ENCODE results near the gene MEA1. TPM values are rescaled to one million over a fixed set of nuclear protein-coding genes. Genes with fewer than 3 reads are reported as not detected.

Gene MEA1
- polyA plus RNA-seq, 3 donors, result 39.7 to 90.3 (median 73.0) TPM

- H3K27ac ChIP-seq (ENCODE audit: low read depth, low read length), result no peak overlapping the region
- 62 to 87% (median 86%) methylated on average over 12 of the region's 12 CpGs for WGBS, 3 donors
Observed at GRCh38 chr6:42963179-42963854, 50.4 kb downstream of the MEA1 start.

- 67 to 91% (median 86%) methylated on average over 13 of the region's 13 CpGs for WGBS, 3 donors
- no peak overlapping the region for H3K27ac ChIP-seq (ENCODE audit: low read depth, low read length)
Observed at GRCh38 chr6:42962502-42963178, 51.1 kb downstream of the MEA1 start.

- H3K27ac ChIP-seq (ENCODE audit: low read depth, low read length), result no peak overlapping the region
- 85 to 94% (median 90%) methylated on average over 12 of the region's 12 CpGs for WGBS, 3 donors
Observed at GRCh38 chr6:42962096-42962495, 51.6 kb downstream of the MEA1 start.

Other genes starting within 250 kb of the MEA1 start
- gene BICRAL, start 231.9 kb downstream of the MEA1 start, polyA plus RNA-seq, result 1 to 10 TPM; 3.5 to 6.3 (median 4.5) TPM
- 10 to 100 TPM; 26.1 to 68.6 (median 54.1) TPM for gene RPL7L1, start 134.3 kb downstream of the MEA1 start, polyA plus RNA-seq
- under 1 TPM in 1 of 3 donors, not detected in 2; 0.15 TPM for gene PTCRA, start 97.9 kb downstream of the MEA1 start, polyA plus RNA-seq
- gene CNPY3, start 84.5 kb downstream of the MEA1 start, polyA plus RNA-seq, result 10 to 100 TPM; 19.9 to 61.0 (median 23.6) TPM
- gene GNMT, start 53.2 kb downstream of the MEA1 start, polyA plus RNA-seq, result 100 to 1,000 TPM in 1 of 3 donors, 1 to 10 TPM in 1, under 1 TPM in 1; 0.34 to 267 (median 6.0) TPM
- 10 to 100 TPM; 11.4 to 21.5 (median 15.0) TPM for gene PEX6, start 34.8 kb downstream of the MEA1 start, polyA plus RNA-seq
- gene PPP2R5D, start 29.4 kb downstream of the MEA1 start, polyA plus RNA-seq, result 10 to 100 TPM; 17.5 to 31.5 (median 24.2) TPM
- gene KLHDC3, start 303 bp upstream of the MEA1 start, polyA plus RNA-seq, result 100 to 1,000 TPM in 1 of 3 donors, 10 to 100 TPM in 2; 44.6 to 108 (median 70.5) TPM
- gene RRP36, start 7.7 kb upstream of the MEA1 start, polyA plus RNA-seq, result 10 to 100 TPM; 26.4 to 41.3 (median 29.9) TPM
- gene CUL7, start 39.9 kb upstream of the MEA1 start, polyA plus RNA-seq, result 1 to 10 TPM; 8.9 to 9.6 (median 9.3) TPM
- gene MRPL2, start 45.5 kb upstream of the MEA1 start, polyA plus RNA-seq, result 10 to 100 TPM; 43.6 to 77.5 (median 55.8) TPM
- gene KLC4, start 45.7 kb upstream of the MEA1 start, polyA plus RNA-seq, result 10 to 100 TPM; 15.1 to 25.6 (median 17.8) TPM
- gene PTK7, start 62.4 kb upstream of the MEA1 start, polyA plus RNA-seq, result 10 to 100 TPM in 2 of 3 donors, 1 to 10 TPM in 1; 6.6 to 15.7 (median 11.2) TPM
- 10 to 100 TPM; 12.1 to 57.9 (median 29.9) TPM for gene SRF, start 157.3 kb upstream of the MEA1 start, polyA plus RNA-seq
- gene CUL9, start 168.2 kb upstream of the MEA1 start, polyA plus RNA-seq, result 10 to 100 TPM; 11.0 to 40.8 (median 20.4) TPM
- gene DNPH1, start 215.5 kb upstream of the MEA1 start, polyA plus RNA-seq, result 100 to 1,000 TPM in 2 of 3 donors, 10 to 100 TPM in 1; 95.0 to 136 (median 107) TPM
- gene TTBK1, start 229.5 kb upstream of the MEA1 start, polyA plus RNA-seq, result under 1 TPM in 2 of 3 donors, not detected in 1; 0.01 to 0.10 TPM

Data from adipose tissue (tissue), 3 donors.